Thyroid gland (tissue), 4 donors: ENCODE data around the gene SMCO4. TPM values are rescaled to one million over a fixed set of nuclear protein-coding genes. Genes with fewer than 3 reads are reported as not detected.
A peak's percentile ranks its signal among the peaks of the same experiment; 100 is the strongest.

Source experiments
- DNase-seq, 2 donors: peaks; one replicate each; pipeline ENCODE4 v3.0.0-alpha.2; 2019
- H3K27ac ChIP-seq, 3 donors: fragments of 200-600 bp; sonication (generic); 1 replicate in 2 of 3; 2 replicates in 1 of 3; pipeline ENCODE4 v1.5.1; 2016 to 2019; ENCODE audit warnings: mild to moderate bottlenecking in 1 of 3, moderate library complexity in 1 of 3
- H3K27me3 ChIP-seq: fragments of 200-600 bp; sonication (generic); one replicate; pipeline ENCODE4 v1.5.1; 2019
- H3K36me3 ChIP-seq, 2 donors: fragments of 200-600 bp; sonication (generic); one replicate each; pipeline ENCODE4 v1.5.1; 2016 to 2019
- H3K4me1 ChIP-seq, 2 donors: fragments of 200-600 bp; sonication (generic); one replicate each; pipeline ENCODE4 v1.5.1; 2017 to 2019
- H3K4me3 ChIP-seq, 3 donors: fragments of 200-600 bp; sonication (generic); replicated peaks in 1 of 3; 1 replicate in 2 of 3; 2 replicates in 1 of 3; pipeline ENCODE4 v1.5.1; 2016; ENCODE audit warnings: mild to moderate bottlenecking in 1 of 3
- H3K9me3 ChIP-seq: fragments of 200-600 bp; sonication (generic); one replicate; pipeline ENCODE4 v1.5.1; 2017
- POLR2A ChIP-seq, 2 donors: fragments of 450-650 bp; IDR thresholded peaks; one replicate each; pipeline ENCODE4 v1.6.1; 2017; ENCODE audit warnings: antibody characterized with exemption in 2 of 2, mild to moderate bottlenecking in 2 of 2, moderate library complexity in 1 of 2
- WGBS, 2 donors: methylation state at CpG; one replicate each; pipeline ENCODE4 v1.1.5; 2017; 5-methylcytosine and 5-hydroxymethylcytosine counted together
- intact Hi-C: fragments of 100-400 bp; cut with DNase I; formaldehyde crosslinking; loops from one replicate; pipeline ENCODE4 v1.15.1; 2023
- total RNA-seq, 4 donors: library from RNA; depleted of rRNA; stranded (reverse); fragments of >200 nt; gene quantifications; one replicate each; pipeline ENCODE4 v1.2.3, GENCODE V29; 2016
- TF ChIP-seq, protein P1 (sequence below), 6 experiments: fragments of 200-600 bp in 3 of 6; fragments of 450-650 bp in 3 of 6; sonication (generic) in 3 of 6; IDR thresholded peaks; one replicate each; pipeline ENCODE4 v1.5.1; 2016 to 2019; ENCODE audit warnings: antibody characterized with exemption in 6 of 6, mild to moderate bottlenecking in 2 of 6, inconsistent platforms in 1 of 6, moderate library complexity in 1 of 6

The SMCO4 gene
- total RNA-seq, 4 donors from 2014 or later, result 38.6 to 135 (median 102) TPM

- 83 to 91% methylated on average over 2 of the region's 2 CpGs for WGBS, 2 donors
- DNase-seq, result no peak
Measured at GRCh38 chr11:93501856-93502255, 41.3 kb downstream of the SMCO4 start.

GRCh38 chr11:93500759-93501158 lies 42.4 kb downstream of the SMCO4 start:
- Histone ChIP-seq H3K4me1 (peaks cover 20 to 37% of the 10 kb centered on the region in 2 donors), H3K9me3 (no peaks in the 10 kb centered on the region), H3K4me3 (no peak overlapping the region), H3K27ac (peak overlapping the region in 1 of 3 donors; percentile 9), H3K36me3 (no peaks in the 10 kb centered on the region), H3K27me3 (no peaks in the 10 kb centered on the region)
- TF ChIP-seq, protein P1, sequence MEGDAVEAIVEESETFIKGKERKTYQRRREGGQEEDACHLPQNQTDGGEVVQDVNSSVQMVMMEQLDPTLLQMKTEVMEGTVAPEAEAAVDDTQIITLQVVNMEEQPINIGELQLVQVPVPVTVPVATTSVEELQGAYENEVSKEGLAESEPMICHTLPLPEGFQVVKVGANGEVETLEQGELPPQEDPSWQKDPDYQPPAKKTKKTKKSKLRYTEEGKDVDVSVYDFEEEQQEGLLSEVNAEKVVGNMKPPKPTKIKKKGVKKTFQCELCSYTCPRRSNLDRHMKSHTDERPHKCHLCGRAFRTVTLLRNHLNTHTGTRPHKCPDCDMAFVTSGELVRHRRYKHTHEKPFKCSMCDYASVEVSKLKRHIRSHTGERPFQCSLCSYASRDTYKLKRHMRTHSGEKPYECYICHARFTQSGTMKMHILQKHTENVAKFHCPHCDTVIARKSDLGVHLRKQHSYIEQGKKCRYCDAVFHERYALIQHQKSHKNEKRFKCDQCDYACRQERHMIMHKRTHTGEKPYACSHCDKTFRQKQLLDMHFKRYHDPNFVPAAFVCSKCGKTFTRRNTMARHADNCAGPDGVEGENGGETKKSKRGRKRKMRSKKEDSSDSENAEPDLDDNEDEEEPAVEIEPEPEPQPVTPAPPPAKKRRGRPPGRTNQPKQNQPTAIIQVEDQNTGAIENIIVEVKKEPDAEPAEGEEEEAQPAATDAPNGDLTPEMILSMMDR (IDR thresholded peaks at IDR 0.05), result no peak
- no peak for TF ChIP-seq POLR2A (IDR thresholded peaks at IDR 0.05)
- 96 to 97% methylated on average over 5 of the region's 5 CpGs for WGBS, 2 donors
- intact Hi-C loops, result no loop called here
- DNase-seq, result no peak

More at GRCh38 chr11:93501856-93502255, 41.3 kb downstream of the SMCO4 start:
- Histone ChIP-seq H3K4me3 (no peak overlapping the region), H3K9me3 (no peaks in the 10 kb centered on the region), H3K27me3 (no peaks in the 10 kb centered on the region), H3K4me1 (peaks cover 20 to 42% of the 10 kb centered on the region in 2 donors), H3K27ac (no peak overlapping the region), H3K36me3 (no peaks in the 10 kb centered on the region)
- intact Hi-C loops, result no loop called here
- TF ChIP-seq, protein P1 (IDR thresholded peaks at IDR 0.05), result no peak
- TF ChIP-seq POLR2A (IDR thresholded peaks at IDR 0.05), result no peak

DNA sequence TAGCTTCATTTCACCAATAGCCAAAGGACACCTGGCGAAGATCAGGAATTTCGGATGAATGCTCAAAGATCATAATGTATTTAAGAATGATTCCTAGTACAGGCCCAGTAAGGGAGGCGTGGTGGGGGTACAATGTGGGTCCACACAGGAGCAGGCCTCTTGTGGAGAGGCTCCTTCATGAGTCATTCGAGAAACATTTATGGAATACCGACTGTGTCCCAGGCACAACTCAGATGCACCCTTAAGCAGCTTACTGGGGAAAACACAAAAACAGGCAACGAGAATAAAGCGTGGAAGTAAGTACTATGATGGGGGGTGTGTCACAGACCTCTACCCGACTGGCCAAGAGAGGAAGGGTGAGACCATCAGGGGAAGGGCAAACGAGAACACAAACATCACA lies 44.5 kb downstream of the SMCO4 start:
- peak overlapping the region; percentile 7 to 54 (median 41) for H3K27ac ChIP-seq
- H3K4me3 ChIP-seq, result no peak overlapping the region
- WGBS, 2 donors, result 70 to 71% methylated on average over 9 of the region's 9 CpGs
- H3K4me1 ChIP-seq, result peaks cover 26 to 40% of the 10 kb centered on the region in 2 donors
- intact Hi-C loops, result no loop called here
- no peaks in the 10 kb centered on the region for H3K9me3 ChIP-seq
- no peak for DNase-seq
- no peaks in the 10 kb centered on the region for H3K36me3 ChIP-seq
- no peaks in the 10 kb centered on the region for H3K27me3 ChIP-seq
- TF ChIP-seq POLR2A (IDR thresholded peaks at IDR 0.05), result no peak
- TF ChIP-seq, protein P1 (IDR thresholded peaks at IDR 0.05), result no peak

GRCh38 chr11:93498161-93498560 lies 45.0 kb downstream of the SMCO4 start:
- Histone ChIP-seq H3K27me3 (no peaks in the 10 kb centered on the region), H3K9me3 (no peaks in the 10 kb centered on the region), H3K27ac (peak overlapping the region in 1 of 3 donors; percentile 54), H3K4me3 (no peak overlapping the region), H3K36me3 (no peaks in the 10 kb centered on the region), H3K4me1 (peaks cover 27 to 40% of the 10 kb centered on the region in 2 donors)
- WGBS, 2 donors, result 59 to 73% methylated on average over 4 of the region's 4 CpGs
- TF ChIP-seq, protein P1 (IDR thresholded peaks at IDR 0.05), result no peak
- intact Hi-C loops, result no loop called here
- peak; percentile 31 to 44 for DNase-seq

GRCh38 chr11:93497596-93497995 lies 45.6 kb downstream of the SMCO4 start:
- WGBS, 2 donors, result 86 to 90% methylated on average over 2 of the region's 2 CpGs
- H3K4me1 ChIP-seq, result peaks cover 27 to 40% of the 10 kb centered on the region in 2 donors
- TF ChIP-seq, protein P1 (IDR thresholded peaks at IDR 0.05), result no peak
- no peak for TF ChIP-seq POLR2A (IDR thresholded peaks at IDR 0.05)
- intact Hi-C loops, result no loop called here
- no peaks in the 10 kb centered on the region for H3K36me3 ChIP-seq
- no peak for DNase-seq
- peak overlapping the region in 1 of 3 donors; percentile 54 for H3K27ac ChIP-seq
- H3K27me3 ChIP-seq, result no peaks in the 10 kb centered on the region
- no peaks in the 10 kb centered on the region for H3K9me3 ChIP-seq
- H3K4me3 ChIP-seq, result no peak overlapping the region
